HG03135 (cell line): Measurements from ENCODE around the gene PPP1CA.
A peak's percentile ranks its signal among the peaks of the same experiment; 100 is the strongest.
"Not testable (repeated sequence)": the region's sequence is repeated elsewhere in the genome, so short reads cannot be mapped to it uniquely, and the experiment has no call there.

Experiments used
- ATAC-seq: cut with Tn5 transposase; IDR thresholded peaks from one replicate; pipeline ENCODE4 v1.9.1; 2021; ENCODE audit warnings: mild to moderate bottlenecking, moderate library complexity; ENCODE audit not compliant: unreplicated experiment

PPP1CA gene

DNA sequence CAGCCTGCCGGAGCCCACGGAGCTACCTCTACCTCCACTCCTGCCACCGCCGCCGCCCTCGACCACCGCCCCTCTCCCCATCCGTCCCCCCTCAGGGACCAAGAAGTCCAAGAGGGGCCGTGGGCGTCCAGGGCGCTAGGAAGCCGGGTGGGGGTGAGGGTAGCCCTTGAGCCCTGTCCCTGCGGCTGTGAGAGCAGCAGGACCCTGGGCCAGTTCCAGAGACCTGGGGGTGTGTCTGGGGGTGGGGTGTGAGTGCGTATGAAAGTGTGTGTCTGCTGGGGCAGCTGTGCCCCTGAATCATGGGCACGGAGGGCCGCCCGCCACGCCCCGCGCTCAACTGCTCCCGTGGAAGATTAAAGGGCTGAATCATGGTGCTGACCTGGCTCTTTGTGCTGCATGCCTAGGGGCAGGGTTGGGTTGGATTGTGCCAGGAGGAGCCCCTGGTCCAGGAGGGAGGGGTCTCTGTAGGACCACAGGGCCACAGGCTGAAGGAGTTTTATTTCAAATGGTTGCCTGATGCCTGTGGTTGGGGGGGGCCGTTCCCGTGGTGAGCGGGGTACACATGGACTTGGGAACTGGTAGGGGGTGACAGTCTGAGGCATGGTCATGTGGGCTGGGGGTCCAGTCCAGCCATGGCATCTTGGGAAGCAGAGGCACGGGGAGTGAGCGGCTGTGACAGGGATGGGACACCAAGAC lies 33.5 kb upstream of the PPP1CA start:
- no peak for ATAC-seq

DNA sequence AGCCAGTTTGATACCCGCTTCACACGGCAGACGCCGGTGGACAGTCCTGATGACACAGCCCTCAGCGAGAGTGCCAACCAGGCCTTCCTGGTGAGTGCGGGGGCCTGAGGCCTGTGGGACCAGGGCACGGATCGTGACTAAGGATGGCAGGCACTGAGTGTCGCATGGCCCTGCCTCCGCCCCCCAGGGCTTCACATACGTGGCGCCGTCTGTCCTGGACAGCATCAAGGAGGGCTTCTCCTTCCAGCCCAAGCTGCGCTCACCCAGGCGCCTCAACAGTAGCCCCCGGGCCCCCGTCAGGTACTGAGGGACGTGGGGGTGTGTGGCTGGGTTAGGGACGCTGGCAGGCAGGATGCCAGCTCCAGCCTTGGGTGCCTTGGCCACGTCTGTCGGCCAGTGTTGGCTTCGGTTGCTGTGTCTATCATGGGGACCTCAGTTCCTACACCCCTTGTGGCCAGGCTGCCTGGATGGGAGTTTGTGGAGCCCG lies 32.8 kb upstream of the PPP1CA start:
- ATAC-seq, result no peak

DNA sequence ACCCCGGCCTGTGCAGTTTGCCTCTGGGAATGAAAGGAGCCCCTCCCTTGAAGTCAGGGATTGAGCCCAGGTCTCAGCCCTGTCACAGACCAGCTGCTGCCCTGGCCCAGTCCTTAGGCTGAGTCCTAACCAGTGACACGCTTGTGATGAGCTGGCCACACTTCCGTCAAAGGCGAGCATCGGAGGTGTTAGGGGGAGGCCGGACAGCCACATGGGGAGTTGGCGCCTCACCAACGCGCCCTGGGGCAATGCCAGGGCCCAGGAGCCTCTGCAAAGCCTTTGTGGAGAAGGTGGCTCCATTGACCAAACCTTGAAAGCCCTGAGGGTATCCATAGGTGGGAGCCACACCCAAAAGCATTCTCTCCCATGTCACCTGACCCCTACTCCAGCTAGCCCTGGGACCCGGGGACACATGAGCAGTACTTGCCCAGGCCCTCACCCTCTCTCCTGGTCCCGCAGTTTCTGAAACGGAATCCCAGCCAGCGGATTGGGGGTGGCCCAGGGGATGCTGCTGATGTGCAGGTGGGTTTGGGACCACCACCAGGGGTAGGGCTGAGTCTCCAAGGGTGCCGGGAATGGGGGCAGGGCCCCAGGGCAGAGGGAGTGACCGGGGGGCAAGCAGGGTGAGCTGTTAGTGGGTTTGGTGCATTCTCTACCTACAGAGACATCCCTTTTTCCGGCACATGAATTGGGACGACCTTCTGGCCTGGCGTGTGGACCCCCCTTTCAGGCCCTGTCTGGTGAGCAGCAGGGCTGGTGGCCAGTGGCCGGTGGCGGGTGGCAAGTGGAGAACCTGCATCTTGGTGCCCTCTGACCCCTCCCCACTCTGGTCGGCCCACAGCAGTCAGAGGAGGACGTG lies 32.1 kb upstream of the PPP1CA start:
- no peak for ATAC-seq

DNA sequence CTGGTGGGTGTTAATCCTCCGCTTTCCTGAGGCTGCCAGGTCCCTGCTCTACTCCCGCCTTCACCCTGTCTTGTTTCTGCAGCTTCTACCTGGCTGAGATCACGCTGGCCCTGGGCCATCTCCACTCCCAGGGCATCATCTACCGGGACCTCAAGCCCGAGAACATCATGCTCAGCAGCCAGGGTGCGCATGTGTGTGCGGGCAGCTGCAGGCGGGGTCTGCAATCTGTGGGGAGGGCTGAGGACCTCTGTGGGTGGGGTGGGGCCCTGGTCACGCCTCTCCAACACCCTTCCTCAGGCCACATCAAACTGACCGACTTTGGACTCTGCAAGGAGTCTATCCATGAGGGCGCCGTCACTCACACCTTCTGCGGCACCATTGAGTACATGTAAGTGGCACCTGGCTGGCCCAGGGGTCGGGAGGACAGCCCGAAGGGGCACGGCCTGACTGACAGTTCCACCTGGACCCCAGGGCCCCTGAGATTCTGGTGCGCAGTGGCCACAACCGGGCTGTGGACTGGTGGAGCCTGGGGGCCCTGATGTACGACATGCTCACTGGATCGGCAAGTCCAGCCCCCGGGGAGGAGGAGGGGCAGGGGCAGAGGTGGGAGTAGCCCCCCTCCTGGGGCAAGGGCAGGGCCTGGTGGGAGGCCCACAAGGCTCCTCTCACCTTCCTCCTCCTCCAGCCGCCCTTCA lies 31.1 kb upstream of the PPP1CA start:
- no peak for ATAC-seq

DNA sequence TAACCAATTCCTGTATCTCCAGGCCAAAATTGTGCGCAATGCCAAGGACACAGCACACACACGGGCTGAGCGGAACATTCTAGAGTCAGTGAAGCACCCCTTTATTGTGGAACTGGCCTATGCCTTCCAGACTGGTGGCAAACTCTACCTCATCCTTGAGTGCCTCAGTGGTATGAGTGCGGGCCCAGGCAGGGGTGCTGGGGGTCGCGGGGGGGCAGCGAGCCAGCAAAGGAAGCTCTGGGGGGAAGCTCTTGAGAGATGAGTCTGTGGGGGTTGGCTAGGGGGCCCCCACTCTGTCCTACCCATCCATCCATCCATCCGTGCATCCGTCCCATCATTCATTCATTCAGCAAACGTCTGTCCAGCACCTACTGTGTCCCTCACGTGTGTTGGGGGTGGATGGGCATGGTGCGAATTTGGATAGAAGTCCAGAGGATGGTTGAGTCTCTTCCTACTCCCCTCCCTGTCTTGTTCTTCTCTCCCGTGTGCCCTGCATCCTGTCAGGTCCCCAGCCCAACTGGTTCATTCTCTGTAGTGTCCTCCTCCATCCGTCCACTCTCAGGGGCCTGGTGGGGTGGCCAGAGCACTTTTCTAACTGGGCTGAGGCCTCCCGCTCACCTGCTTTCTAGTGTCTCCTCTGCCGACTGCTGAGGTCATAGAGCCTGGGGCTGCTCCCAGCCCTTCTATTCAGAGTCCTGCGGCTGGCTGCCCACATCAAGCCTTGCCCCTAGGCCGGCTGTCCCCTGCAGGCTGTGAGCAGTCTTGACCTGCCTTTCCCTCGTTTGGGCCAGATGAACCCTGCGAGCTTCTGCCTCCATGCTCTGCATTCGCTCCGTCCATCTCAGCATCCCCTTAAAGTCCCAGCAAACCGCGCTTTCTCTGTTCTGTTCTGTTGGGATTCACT lies 29.9 kb upstream of the PPP1CA start:
- no peak for ATAC-seq

DNA sequence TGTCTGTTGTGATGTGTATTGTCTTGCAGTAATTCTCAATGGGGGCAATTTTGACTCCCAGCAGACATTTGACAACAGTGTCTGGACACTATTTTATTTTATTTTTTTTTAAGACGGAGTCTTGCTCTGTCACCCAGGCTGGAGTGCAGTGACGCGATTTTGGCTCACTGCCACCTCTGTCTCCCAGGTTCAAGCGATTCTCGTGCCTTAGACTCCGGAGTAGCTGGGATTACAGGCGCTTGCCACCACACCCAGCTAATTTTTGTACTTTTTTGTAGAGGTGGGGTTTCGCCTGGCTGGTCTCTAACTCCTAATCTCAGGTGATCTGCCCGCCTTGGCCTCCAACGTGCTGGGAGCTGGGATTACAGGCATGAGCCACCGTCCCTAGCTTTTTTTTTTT lies 28.1 kb upstream of the PPP1CA start:
- no peak for ATAC-seq

DNA sequence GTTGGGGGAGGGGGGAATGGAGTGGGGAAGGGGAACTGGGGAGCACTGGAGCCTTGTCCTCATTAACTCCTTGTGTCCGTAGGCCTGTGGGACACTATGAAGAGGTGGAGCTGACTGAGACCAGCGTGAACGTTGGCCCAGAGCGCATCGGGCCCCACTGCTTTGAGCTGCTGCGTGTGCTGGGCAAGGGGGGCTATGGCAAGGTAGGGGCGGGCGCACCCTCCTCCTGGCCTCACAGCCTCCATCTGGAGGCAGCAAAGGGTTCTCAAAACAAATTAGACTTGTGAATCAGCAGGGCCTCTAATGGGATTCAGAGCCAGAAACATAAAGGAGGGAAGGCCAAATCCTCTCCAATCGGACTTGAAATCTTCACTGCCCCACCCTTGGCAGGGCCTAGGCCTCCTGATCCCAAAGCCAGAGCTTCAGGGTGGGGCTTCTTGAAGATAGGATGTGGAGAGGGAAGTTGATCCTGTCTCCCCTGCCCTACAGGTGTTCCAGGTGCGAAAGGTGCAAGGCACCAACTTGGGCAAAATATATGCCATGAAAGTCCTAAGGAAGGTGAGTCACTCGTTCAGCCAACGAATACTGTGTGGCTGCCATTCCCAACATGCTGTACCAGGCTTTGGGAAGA lies 27.5 kb upstream of the PPP1CA start:
- no peak for ATAC-seq

DNA sequence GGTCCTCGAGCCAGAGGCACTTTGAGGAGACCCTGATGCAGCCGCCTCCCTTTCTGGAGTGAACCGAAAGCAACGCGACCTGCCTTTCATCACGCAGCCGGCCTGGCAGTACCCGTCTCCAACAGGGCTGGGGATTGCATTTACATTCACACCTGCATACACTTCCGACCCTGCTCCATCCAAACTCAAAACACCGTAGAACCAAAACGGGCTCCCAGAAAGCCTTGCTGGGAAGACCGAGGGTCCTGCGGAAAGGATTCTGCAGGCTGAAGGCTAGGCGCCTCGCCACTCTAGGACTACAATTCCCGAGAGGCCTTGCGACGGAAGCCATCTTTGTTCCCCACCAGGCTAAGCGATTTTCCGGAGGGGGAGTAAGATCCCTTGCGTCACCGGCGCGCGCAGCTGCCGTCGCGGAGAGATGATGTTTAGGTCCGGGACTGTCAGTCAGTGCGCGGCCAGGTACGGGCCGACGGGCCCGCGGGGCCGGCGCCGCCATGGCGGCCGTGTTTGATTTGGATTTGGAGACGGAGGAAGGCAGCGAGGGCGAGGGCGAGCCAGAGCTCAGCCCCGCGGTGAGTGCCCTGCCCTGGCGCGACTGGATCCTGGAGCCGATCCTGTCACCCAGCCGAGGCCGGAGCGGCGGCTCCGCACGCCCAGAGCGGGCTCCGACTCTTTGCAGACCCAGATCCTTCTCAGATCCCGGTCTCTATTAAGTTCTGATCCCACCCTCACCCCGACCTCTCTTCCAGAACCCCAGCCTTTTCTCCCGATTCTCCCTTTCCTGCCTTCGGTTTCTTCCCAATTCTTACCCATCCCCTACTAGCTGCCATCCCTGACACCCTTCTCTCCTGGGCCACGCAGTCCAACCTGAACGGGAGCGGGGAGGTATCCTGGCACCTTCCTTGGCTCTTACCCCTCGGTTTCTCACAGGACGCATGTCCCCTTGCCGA lies 26.7 kb upstream of the PPP1CA start, which contains the start of gene RPS6KB2:
Gene RPS6KB2, plus strand, starts transcription at position 443 of the 950 bp plus-strand sequence. Its CDS starts 52 bp downstream, at position 495.
- peak; percentile 82 for ATAC-seq

DNA sequence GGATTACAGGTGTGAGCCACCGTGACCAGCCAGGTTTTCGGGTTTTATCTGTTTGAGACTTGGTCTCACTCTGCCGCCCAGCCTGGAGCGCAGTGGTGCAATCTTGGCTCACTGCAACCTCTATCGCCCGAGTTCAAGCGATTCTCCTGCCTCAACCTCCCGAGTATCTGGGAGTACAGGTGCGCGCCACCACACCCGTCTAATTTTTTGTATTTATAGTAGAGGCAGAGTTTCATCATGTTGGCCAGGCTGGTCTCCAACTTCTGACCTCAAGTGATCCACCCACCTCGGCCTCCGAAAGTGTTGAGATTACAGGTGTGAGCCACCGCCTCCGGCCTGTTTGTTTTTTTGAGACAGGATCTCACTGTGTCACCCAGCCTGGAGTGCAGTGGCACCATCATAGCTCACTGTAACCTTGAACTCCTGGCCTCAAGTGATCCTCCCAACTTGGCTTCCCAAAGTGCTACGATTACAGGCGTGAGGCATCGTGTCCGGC lies 25.8 kb upstream of the PPP1CA start:
- ATAC-seq, result not testable (repeated sequence)

DNA sequence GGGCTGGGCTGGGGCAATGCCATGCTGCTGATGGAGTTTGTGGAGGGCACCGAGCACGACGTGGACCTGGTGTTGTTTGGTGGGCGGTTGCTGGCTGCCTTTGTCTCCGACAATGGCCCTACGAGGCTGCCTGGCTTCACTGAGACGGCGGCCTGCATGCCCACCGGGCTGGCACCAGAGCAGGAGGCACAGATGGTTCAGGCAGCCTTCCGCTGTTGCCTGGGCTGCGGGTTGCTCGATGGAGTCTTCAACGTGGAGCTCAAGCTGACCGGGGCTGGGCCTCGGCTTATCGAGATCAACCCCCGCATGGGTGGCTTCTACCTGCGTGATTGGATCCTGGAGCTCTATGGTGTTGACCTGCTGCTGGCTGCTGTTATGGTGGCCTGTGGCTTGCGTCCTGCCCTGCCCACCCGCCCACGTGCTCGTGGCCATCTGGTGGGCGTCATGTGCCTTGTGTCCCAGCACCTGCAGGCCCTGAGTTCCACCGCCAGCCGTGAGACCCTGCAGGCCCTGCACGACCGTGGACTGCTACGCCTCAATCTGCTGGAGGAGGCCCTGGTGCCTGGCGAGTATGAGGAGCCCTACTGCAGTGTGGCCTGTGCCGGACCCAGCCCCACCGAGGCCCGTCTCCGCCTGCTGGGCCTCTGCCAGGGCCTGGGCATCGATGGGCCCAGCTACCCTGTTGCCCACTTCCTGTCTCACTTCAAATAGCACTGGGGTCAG lies 22.4 kb upstream of the PPP1CA start:
- no peak for ATAC-seq

DNA sequence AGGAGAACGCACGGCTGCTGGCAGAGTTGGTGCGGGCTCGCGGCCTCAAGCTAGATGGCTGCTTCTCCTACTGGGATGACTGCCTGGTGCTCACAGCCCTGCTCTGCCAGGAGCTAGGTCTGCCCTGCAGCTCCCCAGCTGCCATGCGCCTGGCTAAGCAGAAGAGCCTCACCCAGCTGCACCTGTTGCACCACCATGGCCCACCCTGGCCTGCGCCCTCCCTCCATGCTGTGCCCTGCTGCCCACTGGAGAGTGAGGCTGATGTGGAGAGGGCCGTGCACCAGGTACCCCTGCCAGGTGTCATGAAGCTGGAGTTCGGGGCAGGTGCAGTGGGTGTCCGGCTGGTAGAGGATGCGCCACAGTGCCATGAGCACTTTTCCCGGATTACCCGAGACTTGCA lies 21.8 kb upstream of the PPP1CA start:
- ATAC-seq, result no peak

DNA sequence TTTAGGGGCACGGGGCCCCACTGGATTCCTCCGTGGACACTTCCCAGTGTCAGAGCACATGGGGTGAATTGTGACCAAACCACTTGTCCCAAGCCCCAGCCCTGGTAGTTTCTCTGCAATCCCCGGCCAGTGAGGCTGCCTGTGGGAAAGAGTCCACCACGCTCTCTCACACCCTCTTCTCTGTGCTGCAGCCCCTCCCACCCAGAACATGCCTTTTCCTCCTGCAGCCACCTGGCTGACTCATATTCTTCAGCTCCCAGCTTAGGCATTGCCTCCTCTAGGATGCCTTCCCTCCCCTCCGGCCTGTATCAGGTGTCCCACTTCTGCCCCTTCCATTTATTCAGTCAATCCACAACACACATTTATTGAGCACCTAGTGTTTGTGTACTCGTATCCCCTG lies 21.2 kb upstream of the PPP1CA start:
- no peak for ATAC-seq

DNA sequence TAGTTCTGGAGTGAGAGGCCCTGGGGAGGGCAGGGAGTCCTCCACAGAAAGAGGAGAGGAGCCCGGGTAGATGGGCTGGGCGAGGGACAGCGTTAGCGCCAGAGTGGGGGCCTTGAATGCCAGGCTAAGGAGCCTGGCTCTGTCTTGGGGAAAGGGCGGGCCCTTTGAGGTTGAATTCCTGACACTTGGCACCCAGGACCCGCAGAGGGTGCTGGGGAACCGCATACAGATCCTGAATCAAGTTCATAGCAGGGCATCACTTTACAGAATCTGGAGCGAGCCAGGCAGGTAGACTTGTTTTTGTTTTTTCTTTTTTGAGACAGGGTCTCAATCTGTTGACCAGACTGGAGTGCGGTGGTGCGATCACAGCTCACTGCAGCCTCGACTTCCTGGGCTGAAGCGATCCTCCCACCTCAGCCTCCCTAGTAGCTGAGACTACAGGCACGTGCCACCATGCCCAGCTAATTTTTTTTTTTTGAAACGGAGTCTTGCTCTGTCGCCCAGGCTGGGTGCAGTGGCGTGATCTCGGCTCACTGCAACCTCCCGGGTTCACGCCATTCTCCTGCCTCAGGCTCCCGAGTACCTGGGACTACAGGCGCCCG lies 19.9 kb upstream of the PPP1CA start:
- no peak for ATAC-seq

DNA sequence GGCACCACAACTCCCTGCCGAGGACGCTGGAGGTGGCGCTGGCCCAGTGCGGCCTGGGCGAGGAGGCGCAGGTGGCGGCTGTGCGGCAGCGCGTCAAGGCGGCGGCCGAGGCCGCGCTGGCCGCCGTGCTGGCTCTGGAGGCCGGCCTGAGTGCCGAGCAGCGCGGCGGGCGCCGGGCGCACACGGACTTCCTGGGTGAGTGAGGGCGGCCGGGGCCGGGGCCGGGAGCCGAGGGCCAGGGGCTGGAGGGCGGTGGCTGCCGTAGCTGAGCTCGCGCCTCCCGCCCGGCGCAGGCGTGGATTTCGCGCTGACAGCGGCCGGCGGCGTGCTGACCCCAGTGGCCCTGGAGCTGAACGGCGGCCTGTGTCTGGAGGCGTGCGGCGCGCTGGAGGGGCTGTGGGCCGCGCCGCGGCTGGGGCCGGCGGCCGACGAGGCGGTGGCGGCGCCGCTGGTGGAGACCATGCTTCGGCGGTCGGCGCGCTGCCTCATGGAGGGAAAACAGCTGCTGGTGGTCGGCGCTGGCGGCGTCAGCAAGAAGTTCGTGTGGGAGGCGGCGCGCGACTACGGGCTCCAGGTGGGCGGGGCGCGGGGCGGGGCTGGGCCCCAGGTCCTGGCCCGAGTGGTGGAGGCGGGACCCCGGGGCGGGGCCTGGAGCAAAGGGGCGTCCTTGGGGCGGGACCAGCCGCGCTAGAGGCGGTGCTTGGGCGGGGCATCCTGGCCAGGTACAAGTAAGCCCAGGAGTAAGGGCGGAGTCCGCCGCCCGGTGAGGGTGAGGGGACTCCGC lies 19.2 kb upstream of the PPP1CA start:
- peak; percentile 71 for ATAC-seq

DNA sequence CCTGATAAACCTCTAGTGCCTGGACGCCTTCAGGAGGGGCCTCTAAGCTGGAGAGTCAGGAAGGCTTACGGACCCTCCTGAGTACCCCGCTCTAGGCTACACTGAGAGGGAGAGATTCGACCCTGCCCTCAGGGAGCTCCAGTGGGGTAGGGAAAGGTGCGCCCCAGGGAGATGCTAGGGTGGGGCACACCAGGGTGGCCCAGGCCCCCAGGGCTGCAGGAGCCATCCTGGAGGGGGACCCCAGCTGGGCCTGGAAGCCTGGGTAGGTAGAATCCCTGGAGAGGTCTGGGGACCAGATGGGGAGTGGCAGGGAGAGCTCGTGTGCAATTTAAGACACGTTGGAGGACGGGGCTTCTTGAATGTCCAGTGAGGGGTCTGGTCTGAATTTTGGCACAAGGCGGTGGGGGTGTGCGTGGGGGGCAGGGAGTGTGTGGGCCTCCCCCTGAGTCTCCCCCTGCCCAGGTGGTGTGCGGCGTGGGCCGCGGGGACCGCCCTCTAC lies 18.5 kb upstream of the PPP1CA start:
- no peak for ATAC-seq

DNA sequence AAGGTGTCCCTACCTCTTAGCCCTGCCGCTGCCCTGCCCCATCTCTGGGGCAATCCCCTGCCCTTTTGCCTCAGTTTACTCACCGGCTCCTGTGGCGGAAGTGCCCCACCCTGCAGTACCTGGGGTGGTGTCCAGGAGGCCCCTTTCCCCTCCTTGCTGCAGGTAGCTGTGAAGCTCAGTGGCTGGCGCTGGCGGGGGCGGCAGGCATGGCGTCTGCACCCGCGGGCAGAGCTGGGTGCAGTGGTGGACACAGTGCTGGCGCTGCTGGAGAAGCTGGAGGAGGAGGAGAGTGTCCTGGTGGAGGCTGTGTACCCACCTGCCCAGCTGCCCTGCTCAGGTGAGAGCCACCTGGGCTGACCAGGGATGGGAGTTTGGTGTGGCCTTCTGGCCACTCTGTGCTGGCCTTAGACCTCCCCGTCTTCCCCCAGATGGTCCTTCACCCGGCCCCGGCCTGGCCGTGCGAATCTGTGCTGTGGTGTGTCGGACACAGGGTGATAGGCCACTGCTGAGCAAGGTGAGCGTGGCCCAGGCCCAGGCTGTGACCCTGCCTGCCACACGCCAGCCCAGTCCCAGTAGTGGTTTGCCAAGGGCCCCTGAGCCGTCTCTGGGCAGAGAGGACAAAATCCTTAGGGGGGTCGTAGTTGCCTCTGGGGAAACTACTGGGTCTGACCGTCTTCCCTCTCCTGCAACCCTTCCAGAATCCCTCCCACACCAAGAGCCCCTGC lies 17.8 kb upstream of the PPP1CA start:
- no peak for ATAC-seq
